Activated CD8-positive, alpha-beta T cell treated with anti-CD3 and anti-CD28 coated beads for 36 hours (primary cell): Measurements from ENCODE around the gene MITF. TPM values are rescaled to one million over a fixed set of nuclear protein-coding genes. Genes with fewer than 3 reads are reported as not detected.

Experiments used
- ATAC-seq: fragments of 200-7000 bp; cut with Tn5 transposase; one replicate; pipeline ENCODE4 v1.10.0; 2021; ENCODE audit warnings: mild to moderate bottlenecking, moderate library complexity
- CTCF ChIA-PET: fragments of 350-600 bp; sonication (Branson Sonifier 250); formaldehyde crosslinking; loops from one replicate; lab custom pipeline; 2021; ENCODE audit warnings: antibody characterized with exemption; lab: Charles Lee
- POLR2A ChIA-PET: fragments of 350-600 bp; sonication (Branson Sonifier 250); formaldehyde crosslinking; loops from one replicate; lab custom pipeline; 2021; ENCODE audit warnings: antibody characterized with exemption; lab: Charles Lee
- DNase-seq: peaks from one replicate; pipeline ENCODE4 v3.0.0-alpha.2; 2020
- H3K27ac Mint-ChIP-seq: one replicate; pipeline ENCODE4 v1.8.0; 2021; ENCODE audit warnings: mild to moderate bottlenecking, mixed read lengths
- H3K27me3 Mint-ChIP-seq: one replicate; pipeline ENCODE4 v1.8.0; 2021; ENCODE audit warnings: mixed read lengths
- H3K36me3 Mint-ChIP-seq: one replicate; pipeline ENCODE4 v1.8.0; 2021; ENCODE audit warnings: low read depth, mixed read lengths
- H3K4me1 Mint-ChIP-seq: one replicate; pipeline ENCODE4 v1.8.0; 2021; ENCODE audit warnings: low read depth, mixed read lengths
- H3K4me3 Mint-ChIP-seq: one replicate; pipeline ENCODE4 v1.8.0; 2021; ENCODE audit warnings: mild to moderate bottlenecking, moderate library complexity, mixed read lengths
- H3K9me3 Mint-ChIP-seq: one replicate; pipeline ENCODE4 v1.8.0; 2021; ENCODE audit warnings: mixed read lengths
- CTCF ChIP-seq: fragments of 200-600 bp; IDR thresholded peaks from one replicate; pipeline ENCODE4 v1.8.0; 2022; ENCODE audit warnings: antibody characterized with exemption, mild to moderate bottlenecking
- intact Hi-C: fragments of 100-400 bp; cut with micrococcal nuclease; formaldehyde crosslinking; loops from one replicate; pipeline ENCODE4 v1.10.0; 2022
- total RNA-seq, 2 experiments: library from RNA; stranded (reverse); gene quantifications; one replicate each; pipeline ENCODE4 v1.2.3, GENCODE V29; 2021

MITF gene
- total RNA-seq, 2 experiments from 2014 or later = not detected

GRCh38 chr3:69710153-69710977, 28.9 kb upstream of the MITF start:
- Mint-ChIP-seq H3K9me3 (no peaks in the 10 kb centered on the region), H3K27me3 (no peaks in the 10 kb centered on the region), H3K36me3 (no peaks in the 10 kb centered on the region), H3K4me3 (no peak overlapping the region), H3K27ac (no peak overlapping the region), H3K4me1 (no peaks in the 10 kb centered on the region)
- intact Hi-C loops = no loop called here
- TF ChIP-seq CTCF = no peak
- ATAC-seq (no peak), DNase-seq (no peak)
- ChIA-PET CTCF (interaction anchor here (1.4 kb wide), 1 partner anchor 9 kb away, joined by 3 read pairs; no protein-coding TSS in a partner anchor), POLR2A (no interaction called here)

- POLR2A ChIA-PET = no interaction called here
- DNase-seq = no peak
- H3K4me1 Mint-ChIP-seq = no peaks in the 10 kb centered on the region
- CTCF ChIA-PET = no interaction called here
- ATAC-seq = no peak
- no peaks in the 10 kb centered on the region for H3K9me3 Mint-ChIP-seq
- intact Hi-C loops = no loop called here
- H3K27ac Mint-ChIP-seq = no peak overlapping the region
- no peaks in the 10 kb centered on the region for H3K36me3 Mint-ChIP-seq
- no peak overlapping the region for H3K4me3 Mint-ChIP-seq
- no peaks in the 10 kb centered on the region for H3K27me3 Mint-ChIP-seq
- no peak for TF ChIP-seq CTCF
These were observed 27.0 kb upstream of the MITF start for GRCh38 chr3:69712269-69712668.

GRCh38 chr3:69712933-69713332, 26.3 kb upstream of the MITF start:
- POLR2A ChIA-PET = no interaction called here

GRCh38 chr3:69715204-69715603, 24.1 kb upstream of the MITF start:
- CTCF ChIA-PET = no interaction called here
- no peak for TF ChIP-seq CTCF
- no peaks in the 10 kb centered on the region for H3K36me3 Mint-ChIP-seq
- H3K27me3 Mint-ChIP-seq = no peaks in the 10 kb centered on the region
- no peak for DNase-seq
- intact Hi-C loops = no loop called here
- H3K9me3 Mint-ChIP-seq = no peaks in the 10 kb centered on the region
- POLR2A ChIA-PET = no interaction called here
- H3K4me3 Mint-ChIP-seq = no peak overlapping the region
- ATAC-seq = no peak
- H3K4me1 Mint-ChIP-seq = no peaks in the 10 kb centered on the region
- no peak overlapping the region for H3K27ac Mint-ChIP-seq

More at GRCh38 chr3:69712933-69713332, 26.3 kb upstream of the MITF start:
- TF ChIP-seq CTCF = no peak
- CTCF ChIA-PET = no interaction called here
- no peaks in the 10 kb centered on the region for H3K9me3 Mint-ChIP-seq
- H3K36me3 Mint-ChIP-seq = no peaks in the 10 kb centered on the region
- ATAC-seq = no peak
- no peaks in the 10 kb centered on the region for H3K27me3 Mint-ChIP-seq
- intact Hi-C loops = no loop called here
- H3K4me1 Mint-ChIP-seq = no peaks in the 10 kb centered on the region
- H3K4me3 Mint-ChIP-seq = no peak overlapping the region
- H3K27ac Mint-ChIP-seq = no peak overlapping the region
- DNase-seq = no peak

GRCh38 chr3:69716119-69716518, 23.1 kb upstream of the MITF start:
- no peak for DNase-seq
- no peak for ATAC-seq
- no peaks in the 10 kb centered on the region for H3K9me3 Mint-ChIP-seq
- CTCF ChIA-PET = no interaction called here
- H3K27ac Mint-ChIP-seq = no peak overlapping the region
- no peak overlapping the region for H3K4me3 Mint-ChIP-seq
- no peak for TF ChIP-seq CTCF
- no peaks in the 10 kb centered on the region for H3K36me3 Mint-ChIP-seq
- H3K27me3 Mint-ChIP-seq = no peaks in the 10 kb centered on the region
- no peaks in the 10 kb centered on the region for H3K4me1 Mint-ChIP-seq
- POLR2A ChIA-PET = no interaction called here
- intact Hi-C loops = no loop called here
